Transverse colon (tissue), 4 donors: ENCODE data around the gene KAT7. TPM values are rescaled to one million over a fixed set of nuclear protein-coding genes. Genes with fewer than 3 reads are reported as not detected.
A peak's percentile ranks its signal among the peaks of the same experiment; 100 is the strongest.

Experiments
- DNase-seq: peaks from one replicate; pipeline ENCODE4 v3.0.0-alpha.2; 2019
- H3K27ac ChIP-seq, 4 donors: fragments of 200-600 bp; sonication (generic); 2 replicates each; pipeline ENCODE4 v1.5.1; 2016 to 2018; ENCODE audit warnings: inconsistent platforms in 4 of 4
- H3K27me3 ChIP-seq: fragments of 200-600 bp; sonication (generic); 2 replicates; pipeline ENCODE4 v1.5.1; 2017; ENCODE audit warnings: inconsistent platforms
- H3K36me3 ChIP-seq, 4 donors: fragments of 200-600 bp; sonication (generic); 2 replicates each; pipeline ENCODE4 v1.5.1; 2017 to 2019; ENCODE audit warnings: inconsistent platforms in 4 of 4
- H3K4me1 ChIP-seq, 4 donors: fragments of 200-600 bp; sonication (generic); 2 replicates each; pipeline ENCODE4 v1.5.1; 2017 to 2020; ENCODE audit warnings: inconsistent platforms in 4 of 4
- H3K4me3 ChIP-seq, 4 donors: fragments of 200-600 bp; sonication (generic); 1 replicate in 1 of 4; 2 replicates in 3 of 4; pipeline versions ENCODE4 v1.5.1 to v1.6.1; 2017 to 2019; ENCODE audit warnings: inconsistent platforms in 4 of 4
- H3K9me3 ChIP-seq, 2 donors: fragments of 200-600 bp; sonication (generic); 2 replicates each; pipeline ENCODE4 v1.5.1; 2017 to 2019; ENCODE audit warnings: inconsistent platforms in 2 of 2
- EP300 ChIP-seq: sonication (generic); formaldehyde crosslinking; IDR thresholded peaks from one replicate; pipeline ENCODE4 v1.6.1; 2017; ENCODE audit warnings: antibody characterized with exemption, low read depth
- POLR2A ChIP-seq: fragments of 450-650 bp; IDR thresholded peaks from one replicate; pipeline ENCODE4 v1.6.1; 2016; ENCODE audit warnings: antibody characterized with exemption, mild to moderate bottlenecking, moderate library complexity
- POLR2AphosphoS5 ChIP-seq, 3 donors: sonication (generic); formaldehyde crosslinking; IDR thresholded peaks; one replicate each; pipeline ENCODE4 v1.6.1; 2016; ENCODE audit warnings: antibody characterized with exemption in 3 of 3
- WGBS, 2 donors: methylation state at CpG; one replicate each; pipeline ENCODE4 v1.1.5; 2018; ENCODE audit warnings: low coverage in 1 of 2; 5-methylcytosine and 5-hydroxymethylcytosine counted together
- in situ Hi-C, 4 donors: fragments of 200-750 bp; cut with MboI; loops; one replicate each; pipeline versions ENCODE4 v1.15.0 to v1.15.1; 2017; ENCODE audit warnings: low sequenced_read_pairs in 3 of 4, low pct_ligation_motif_present in 1 of 4, low pct_unique_long_range_greater_than_20kb in 1 of 4
- intact Hi-C: fragments of 100-400 bp; cut with DNase I; formaldehyde crosslinking; loops from one replicate; pipeline ENCODE4 v1.15.1; 2023; ENCODE audit warnings: low total_unique reads
- total RNA-seq, 4 donors: library from RNA; depleted of rRNA; stranded (reverse); fragments of >200 nt; gene quantifications; one replicate each; pipeline ENCODE4 v1.1.0, GENCODE V29; 2016
- TF ChIP-seq, protein P1 (sequence below), 5 experiments: fragments of 200-600 bp in 3 of 5; fragments of 450-650 bp in 2 of 5; sonication (generic) in 3 of 5; IDR thresholded peaks; 1 replicate in 2 of 5; 2 replicates in 3 of 5; pipeline ENCODE4 v1.5.1; 2016 to 2017; ENCODE audit warnings: antibody characterized with exemption in 5 of 5, inconsistent platforms in 3 of 5, mild to moderate bottlenecking in 2 of 5, moderate library complexity in 1 of 5

KAT7 gene
- total RNA-seq, 4 donors from 2014 or later = 21.3 to 54.2 (median 32.8) TPM

GRCh38 chr17:49784636-49785035, 3.8 kb upstream of the KAT7 start:
- 63 to 80% methylated on average over 1 of the region's 1 CpG for WGBS, 2 donors
- in situ Hi-C loops = loop anchor here in 2 of 4 donors (10.0 kb wide), 2 partner anchors 80 to 220 kb away; partner anchors contain the start of gene SLC35B1 (in 1 of the 2)
- Histone ChIP-seq H3K36me3 (no peaks in the 10 kb centered on the region), H3K27me3 (no peaks in the 10 kb centered on the region), H3K4me3 (no peak overlapping the region), H3K9me3 (no peaks in the 10 kb centered on the region), H3K4me1 (peaks cover under 1 to 27% (median 11%) of the 10 kb centered on the region in 4 donors), H3K27ac (peak overlapping the region in 1 of 4 donors; percentile 71)
- intact Hi-C loops = no loop called here
- no peak for TF ChIP-seq POLR2AphosphoS5 (IDR thresholded peaks at IDR 0.05)
- no peak for TF ChIP-seq POLR2A
- no peak for TF ChIP-seq EP300
- TF ChIP-seq, protein P1, sequence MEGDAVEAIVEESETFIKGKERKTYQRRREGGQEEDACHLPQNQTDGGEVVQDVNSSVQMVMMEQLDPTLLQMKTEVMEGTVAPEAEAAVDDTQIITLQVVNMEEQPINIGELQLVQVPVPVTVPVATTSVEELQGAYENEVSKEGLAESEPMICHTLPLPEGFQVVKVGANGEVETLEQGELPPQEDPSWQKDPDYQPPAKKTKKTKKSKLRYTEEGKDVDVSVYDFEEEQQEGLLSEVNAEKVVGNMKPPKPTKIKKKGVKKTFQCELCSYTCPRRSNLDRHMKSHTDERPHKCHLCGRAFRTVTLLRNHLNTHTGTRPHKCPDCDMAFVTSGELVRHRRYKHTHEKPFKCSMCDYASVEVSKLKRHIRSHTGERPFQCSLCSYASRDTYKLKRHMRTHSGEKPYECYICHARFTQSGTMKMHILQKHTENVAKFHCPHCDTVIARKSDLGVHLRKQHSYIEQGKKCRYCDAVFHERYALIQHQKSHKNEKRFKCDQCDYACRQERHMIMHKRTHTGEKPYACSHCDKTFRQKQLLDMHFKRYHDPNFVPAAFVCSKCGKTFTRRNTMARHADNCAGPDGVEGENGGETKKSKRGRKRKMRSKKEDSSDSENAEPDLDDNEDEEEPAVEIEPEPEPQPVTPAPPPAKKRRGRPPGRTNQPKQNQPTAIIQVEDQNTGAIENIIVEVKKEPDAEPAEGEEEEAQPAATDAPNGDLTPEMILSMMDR (IDR thresholded peaks at IDR 0.05) = no peak
- no peak for DNase-seq

DNA sequence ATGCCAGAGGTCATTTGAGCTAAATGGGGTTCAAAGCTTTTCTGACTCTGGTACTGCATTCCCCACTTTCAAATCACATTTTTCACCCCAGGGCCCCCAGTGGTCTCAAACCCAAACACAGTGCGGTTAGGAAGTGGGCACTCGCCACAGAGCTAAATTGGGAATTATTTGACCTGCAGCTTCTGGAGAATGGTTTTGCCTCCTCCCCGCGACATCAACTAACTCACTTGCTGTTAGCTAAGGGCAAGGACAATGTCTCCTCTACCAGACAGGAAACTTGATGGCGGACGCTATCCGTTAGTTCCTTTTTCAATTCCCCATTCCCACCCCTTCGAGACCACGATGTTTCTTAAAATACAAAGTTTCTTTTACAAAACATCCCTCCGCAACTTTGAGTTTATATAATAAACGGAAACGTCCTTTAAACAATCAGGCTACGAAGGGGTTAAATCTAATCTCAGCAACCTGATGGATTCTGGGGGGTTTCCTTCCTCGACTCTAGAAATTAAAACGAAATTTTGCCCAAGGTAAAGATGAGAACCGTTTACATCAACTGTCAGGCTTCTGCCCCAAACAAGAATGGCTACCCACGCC, 500 bp upstream of the KAT7 start:
- peaks cover 13 to 55% (median 21%) of the 10 kb centered on the region in 4 donors for H3K4me1 ChIP-seq
- 8 to 17% methylated on average over 11 to 17 of the region's 17 CpGs for WGBS, 2 donors
- TF ChIP-seq EP300 (no peak), POLR2AphosphoS5 (IDR thresholded peaks at IDR 0.05) (no peak), POLR2A (no peak)
- TF ChIP-seq, protein P1 (IDR thresholded peaks at IDR 0.05) = no peak
- H3K36me3 ChIP-seq = peaks cover 0 to 10% (median 3%) of the 10 kb centered on the region in 4 donors
- peak overlapping the region; percentile 35 to 96 (median 82) for H3K4me3 ChIP-seq
- peak; percentile 26 for DNase-seq
- H3K9me3 ChIP-seq = no peaks in the 10 kb centered on the region
- in situ Hi-C loops (loop anchor here in 2 of 4 donors (10.0 kb wide), 2 partner anchors 83 to 223 kb away; partner anchors contain the start of gene SLC35B1 (in 1 of the 2)), intact Hi-C loops (no loop called here)
- H3K27ac ChIP-seq = peak overlapping the region; percentile 94 to 99 (median 99)
- no peaks in the 10 kb centered on the region for H3K27me3 ChIP-seq

DNA sequence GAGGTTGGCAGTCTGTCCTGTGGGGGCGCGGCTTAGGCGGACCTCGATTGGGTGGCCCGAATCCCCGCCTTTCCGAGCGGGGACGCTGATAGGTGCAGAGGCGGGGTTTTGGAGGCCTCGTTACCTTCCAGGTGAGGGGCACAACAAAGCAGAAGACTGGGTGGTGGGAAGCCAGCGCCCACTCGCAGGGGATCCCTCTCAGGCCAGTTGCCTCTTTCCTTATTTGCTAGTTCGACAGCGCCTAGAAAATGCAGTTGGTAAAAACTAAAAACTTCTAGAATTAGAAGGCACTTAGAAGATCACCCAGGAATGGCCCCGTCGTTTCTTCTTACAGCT, 730 bp downstream of the KAT7 start:
- no peak for DNase-seq
- intact Hi-C loops = no loop called here
- Histone ChIP-seq H3K4me1 (peaks cover 13 to 52% (median 22%) of the 10 kb centered on the region in 4 donors), H3K4me3 (peak overlapping the region in 3 of 4 donors; percentile 69 to 96 (median 95)), H3K9me3 (no peaks in the 10 kb centered on the region), H3K36me3 (peaks cover 0 to 18% (median 4%) of the 10 kb centered on the region in 4 donors), H3K27me3 (no peaks in the 10 kb centered on the region), H3K27ac (peak overlapping the region in 3 of 4 donors; percentile 51 to 99 (median 94))
- WGBS, 2 donors = 10% methylated on average over 8 of the region's 17 CpGs; no CpG with 5 or more reads in 1 of the 2 donors
- in situ Hi-C loops = loop anchor here in 2 of 4 donors (10.0 kb wide), 2 partner anchors 84 to 224 kb away; partner anchors contain the start of gene SLC35B1 (in 1 of the 2)
- TF ChIP-seq EP300 = no peak

GRCh38 chr17:49793309-49793708, 4.8 kb downstream of the KAT7 start:
- in situ Hi-C loops (no loop called here), intact Hi-C loops (no loop called here)
- no peaks in the 10 kb centered on the region for H3K9me3 ChIP-seq
- DNase-seq = no peak
- H3K27ac ChIP-seq = no peak overlapping the region
- H3K27me3 ChIP-seq = no peaks in the 10 kb centered on the region
- TF ChIP-seq POLR2A (no peak), POLR2AphosphoS5 (IDR thresholded peaks at IDR 0.05) (no peak), EP300 (no peak)
- TF ChIP-seq, protein P1 (IDR thresholded peaks at IDR 0.05) = no peak
- WGBS, 2 donors = 91 to 100% methylated on average over 3 of the region's 3 CpGs
- peaks cover 0 to 58% (median 17%) of the 10 kb centered on the region in 4 donors for H3K36me3 ChIP-seq
- no peak overlapping the region for H3K4me3 ChIP-seq
- peaks cover 12 to 50% (median 16%) of the 10 kb centered on the region in 4 donors for H3K4me1 ChIP-seq
